GM18909 (cell line): Measurements from ENCODE around the gene GCN1.

Experiments used
- ATAC-seq: cut with Tn5 transposase; IDR thresholded peaks from one replicate; pipeline ENCODE4 v1.9.1; 2021; ENCODE audit warnings: mild to moderate bottlenecking; ENCODE audit not compliant: unreplicated experiment, poor library complexity

Gene GCN1

GRCh38 chr12:120079411-120080400 lies 114.8 kb downstream of the GCN1 start:
- ATAC-seq = no peak

- no peak for ATAC-seq
Measured at GRCh38 chr12:120078868-120079267, 115.6 kb downstream of the GCN1 start.

DNA sequence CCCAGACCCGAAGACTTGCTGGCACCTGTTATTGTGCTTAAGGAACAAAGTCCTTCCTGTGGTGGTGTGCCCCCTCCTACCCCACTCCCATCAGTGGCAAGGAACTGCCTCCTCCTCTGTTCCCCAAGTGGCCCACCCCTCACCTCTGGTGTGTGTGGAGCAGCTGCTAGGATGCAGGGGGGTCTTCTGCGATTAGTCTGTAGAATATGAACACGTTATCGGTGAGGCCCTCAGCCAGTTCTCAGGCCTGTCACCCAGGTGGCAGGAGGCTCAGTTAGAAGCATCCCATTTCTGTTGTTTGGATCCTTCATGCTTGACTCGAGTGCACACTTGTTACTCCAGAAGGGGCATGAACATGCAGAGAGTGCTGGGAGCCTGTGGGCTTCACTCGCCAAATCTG lies 117.3 kb downstream of the GCN1 start:
- ATAC-seq = no peak
